Stimulated activated CD8-positive, alpha-beta memory T cell treated with anti-CD3 and anti-CD28 coated beads, Interleukin-4, amount 100 ng/mL, for 4 hours (primary cell): ENCODE data around the gene FEZF2.

Experiments used
- DNase-seq, 2 donors: peaks; one replicate each; pipeline ENCODE4 v3.0.0-alpha.2; 2020; ENCODE audit warnings: low read depth in 2 of 2, low spot score in 1 of 2

The FEZF2 gene

GRCh38 chr3:62332835-62333244 lies 40.5 kb downstream of the FEZF2 start:
- no peak for DNase-seq

GRCh38 chr3:62332017-62332416 lies 41.3 kb downstream of the FEZF2 start:
- no peak for DNase-seq

GRCh38 chr3:62329971-62330370 lies 43.4 kb downstream of the FEZF2 start:
- no peak for DNase-seq

- no peak for DNase-seq
Observed at GRCh38 chr3:62325896-62326295, 47.5 kb downstream of the FEZF2 start.

- no peak for DNase-seq
Observed at GRCh38 chr3:62323241-62323640, 50.1 kb downstream of the FEZF2 start.
